ENCODE measurements around the gene KCNMA1.
"Not testable (repeated sequence)": the region's sequence is repeated elsewhere in the genome, so short reads cannot be mapped to it uniquely, and the experiment has no call there.

KCNMA1 gene

GRCh38 chr10:77387701-77388100 lies 249.9 kb downstream of the KCNMA1 start:
- H3K14ac ChIP-seq (ENCODE audit: low read length in 2 of 2); H3K4ac ChIP-seq (ENCODE audit: low read depth in 1 of 2, low read length in 2 of 2); H2BK12ac ChIP-seq (ENCODE audit: low read length in 2 of 2); H2BK5ac ChIP-seq (ENCODE audit: low read depth, low read length, poor library complexity, severe bottlenecking); H2BK15ac ChIP-seq (ENCODE audit: low read depth, poor library complexity, severe bottlenecking); H3K9ac ChIP-seq (ENCODE audit: low read length); H3K4me2 ChIP-seq (ENCODE audit: low read length, poor library complexity, severe bottlenecking); H4K8ac ChIP-seq (ENCODE audit: low read length); H2AK5ac ChIP-seq (ENCODE audit: low read length, severe bottlenecking); DNase-seq; H3K23ac ChIP-seq (ENCODE audit: low read length in 2 of 2); H3K36me3 ChIP-seq (ENCODE audit: control insufficient read depth in 1 of 2, insufficient read depth in 2 of 2, low read depth in 1 of 2, low read length in 2 of 2); H4K91ac ChIP-seq (ENCODE audit: low read length); H2BK120ac ChIP-seq (ENCODE audit: low read depth, low read length); H3K4me3 ChIP-seq (ENCODE audit: insufficient read depth in 1 of 2, low read depth in 1 of 2, low read length in 2 of 2); H2AFZ ChIP-seq (ENCODE audit: low read depth, low read length); H3K9me3 ChIP-seq (ENCODE audit: control insufficient read depth, low read length); H3K27me3 ChIP-seq (ENCODE audit: control insufficient read depth in 1 of 2, insufficient read depth in 1 of 2, low read length in 2 of 2); H3K27ac ChIP-seq (ENCODE audit: low read length, poor library complexity, severe bottlenecking): not testable (repeated sequence)
- Histone ChIP-seq H3K4me1 (ENCODE audit: control insufficient read depth, insufficient read depth, low read depth, low read length) (peaks cover 19% of the 10 kb centered on the region), H3K18ac (ENCODE audit: low read depth in 1 of 2, low read length in 2 of 2) (peak overlapping the region in 1 of 2 experiments; percentile 12), H3K79me1 (replicated peaks; ENCODE audit: low read length, poor library complexity, severe bottlenecking) (peaks cover 11% of the 10 kb centered on the region)
- 90% methylated on average over 2 of the region's 2 CpGs for WGBS

GRCh38 chr10:77387247-77387646 lies 250.4 kb downstream of the KCNMA1 start:
- H2AFZ ChIP-seq (ENCODE audit: low read depth, low read length): no peak overlapping the region
- no peak overlapping the region for H2BK120ac ChIP-seq (ENCODE audit: low read depth, low read length)
- peaks cover 15% of the 10 kb centered on the region for H3K4me1 ChIP-seq (ENCODE audit: control insufficient read depth, insufficient read depth, low read depth, low read length)
- peak overlapping the region in 1 of 2 experiments; percentile 29 for H3K18ac ChIP-seq (ENCODE audit: low read depth in 1 of 2, low read length in 2 of 2)
- no peaks in the 10 kb centered on the region for H3K36me3 ChIP-seq (ENCODE audit: control insufficient read depth in 1 of 2, insufficient read depth in 2 of 2, low read depth in 1 of 2, low read length in 2 of 2)
- H3K4me3 ChIP-seq (ENCODE audit: insufficient read depth in 1 of 2, low read depth in 1 of 2, low read length in 2 of 2): no peak overlapping the region
- DNase-seq: no peak
- peak overlapping the region; percentile 51 for H3K27ac ChIP-seq (ENCODE audit: low read length, poor library complexity, severe bottlenecking)
- peak overlapping the region; percentile 36 for H2AK5ac ChIP-seq (ENCODE audit: low read length, severe bottlenecking)
- no peak overlapping the region for H3K4me2 ChIP-seq (ENCODE audit: low read length, poor library complexity, severe bottlenecking)
- no peak overlapping the region for H4K91ac ChIP-seq (ENCODE audit: low read length)
- H2BK5ac ChIP-seq (ENCODE audit: low read depth, low read length, poor library complexity, severe bottlenecking): no peak overlapping the region
- H3K27me3 ChIP-seq (ENCODE audit: control insufficient read depth in 1 of 2, insufficient read depth in 1 of 2, low read length in 2 of 2): no peaks in the 10 kb centered on the region
- H3K9me3 ChIP-seq (ENCODE audit: control insufficient read depth, low read length): no peaks in the 10 kb centered on the region
- no peak overlapping the region for H4K8ac ChIP-seq (ENCODE audit: low read length)
- H3K79me1 ChIP-seq (replicated peaks; ENCODE audit: low read length, poor library complexity, severe bottlenecking): peaks cover 11% of the 10 kb centered on the region
- peak overlapping the region; percentile 66 for H3K9ac ChIP-seq (ENCODE audit: low read length)
- H2BK15ac ChIP-seq (ENCODE audit: low read depth, poor library complexity, severe bottlenecking): no peak overlapping the region
- H2BK12ac ChIP-seq (ENCODE audit: low read length in 2 of 2): no peak overlapping the region
- no peak overlapping the region for H3K23ac ChIP-seq (ENCODE audit: low read length in 2 of 2)
- no peak overlapping the region for H3K14ac ChIP-seq (ENCODE audit: low read length in 2 of 2)
- H3K4ac ChIP-seq (ENCODE audit: low read depth in 1 of 2, low read length in 2 of 2): peak overlapping the region in 1 of 2 experiments; percentile 46

- no peaks in the 10 kb centered on the region for H3K9me3 ChIP-seq (ENCODE audit: control insufficient read depth, low read length)
- peak overlapping the region in 1 of 2 experiments; percentile 29 for H3K18ac ChIP-seq (ENCODE audit: low read depth in 1 of 2, low read length in 2 of 2)
- peak overlapping the region in 1 of 2 experiments; percentile 43 for H2BK12ac ChIP-seq (ENCODE audit: low read length in 2 of 2)
- no peaks in the 10 kb centered on the region for H3K36me3 ChIP-seq (ENCODE audit: control insufficient read depth in 1 of 2, insufficient read depth in 2 of 2, low read depth in 1 of 2, low read length in 2 of 2)
- DNase-seq: peak; percentile 73
- H2BK5ac ChIP-seq (ENCODE audit: low read depth, low read length, poor library complexity, severe bottlenecking): peak overlapping the region; percentile 0
- H2BK120ac ChIP-seq (ENCODE audit: low read depth, low read length): no peak overlapping the region
- H2AFZ ChIP-seq (ENCODE audit: low read depth, low read length): no peak overlapping the region
- peaks cover 15% of the 10 kb centered on the region for H3K4me1 ChIP-seq (ENCODE audit: control insufficient read depth, insufficient read depth, low read depth, low read length)
- H3K4me3 ChIP-seq (ENCODE audit: insufficient read depth in 1 of 2, low read depth in 1 of 2, low read length in 2 of 2): peak overlapping the region in 1 of 2 experiments; percentile 48
- peak overlapping the region; percentile 79 for H4K8ac ChIP-seq (ENCODE audit: low read length)
- no peaks in the 10 kb centered on the region for H3K27me3 ChIP-seq (ENCODE audit: control insufficient read depth in 1 of 2, insufficient read depth in 1 of 2, low read length in 2 of 2)
- H3K14ac ChIP-seq (ENCODE audit: low read length in 2 of 2): no peak overlapping the region
- 0% methylated on average over 4 of the region's 5 CpGs for WGBS
- no peak overlapping the region for H2AK5ac ChIP-seq (ENCODE audit: low read length, severe bottlenecking)
- H3K27ac ChIP-seq (ENCODE audit: low read length, poor library complexity, severe bottlenecking): peak overlapping the region; percentile 51
- H3K79me1 ChIP-seq (replicated peaks; ENCODE audit: low read length, poor library complexity, severe bottlenecking): peaks cover 11% of the 10 kb centered on the region
- no peak overlapping the region for H3K4ac ChIP-seq (ENCODE audit: low read depth in 1 of 2, low read length in 2 of 2)
- no peak overlapping the region for H3K23ac ChIP-seq (ENCODE audit: low read length in 2 of 2)
- H3K9ac ChIP-seq (ENCODE audit: low read length): peak overlapping the region; percentile 66
- H3K4me2 ChIP-seq (ENCODE audit: low read length, poor library complexity, severe bottlenecking): no peak overlapping the region
- H4K91ac ChIP-seq (ENCODE audit: low read length): no peak overlapping the region
- peak overlapping the region; percentile 55 for H2BK15ac ChIP-seq (ENCODE audit: low read depth, poor library complexity, severe bottlenecking)
Measured at GRCh38 chr10:77386838-77387237, 250.8 kb downstream of the KCNMA1 start.

- no peak overlapping the region for H4K91ac ChIP-seq (ENCODE audit: low read length)
- peak overlapping the region; percentile 0 for H2BK5ac ChIP-seq (ENCODE audit: low read depth, low read length, poor library complexity, severe bottlenecking)
- DNase-seq: no peak
- H3K4ac ChIP-seq (ENCODE audit: low read depth in 1 of 2, low read length in 2 of 2): peak overlapping the region; percentile 45 to 76
- H2BK12ac ChIP-seq (ENCODE audit: low read length in 2 of 2): no peak overlapping the region
- H3K4me3 ChIP-seq (ENCODE audit: insufficient read depth in 1 of 2, low read depth in 1 of 2, low read length in 2 of 2): no peak overlapping the region
- peak overlapping the region; percentile 86 for H4K8ac ChIP-seq (ENCODE audit: low read length)
- no peaks in the 10 kb centered on the region for H3K9me3 ChIP-seq (ENCODE audit: control insufficient read depth, low read length)
- H3K9ac ChIP-seq (ENCODE audit: low read length): peak overlapping the region; percentile 66
- peak overlapping the region in 1 of 2 experiments; percentile 48 for H3K18ac ChIP-seq (ENCODE audit: low read depth in 1 of 2, low read length in 2 of 2)
- no peaks in the 10 kb centered on the region for H3K36me3 ChIP-seq (ENCODE audit: control insufficient read depth in 1 of 2, insufficient read depth in 2 of 2, low read depth in 1 of 2, low read length in 2 of 2)
- peak overlapping the region; percentile 51 for H3K27ac ChIP-seq (ENCODE audit: low read length, poor library complexity, severe bottlenecking)
- no peaks in the 10 kb centered on the region for H3K27me3 ChIP-seq (ENCODE audit: control insufficient read depth in 1 of 2, insufficient read depth in 1 of 2, low read length in 2 of 2)
- no peak overlapping the region for H3K14ac ChIP-seq (ENCODE audit: low read length in 2 of 2)
- no peak overlapping the region for H2AFZ ChIP-seq (ENCODE audit: low read depth, low read length)
- no peak overlapping the region for H2BK120ac ChIP-seq (ENCODE audit: low read depth, low read length)
- 82% methylated on average over 4 of the region's 4 CpGs for WGBS
- no peak overlapping the region for H3K4me2 ChIP-seq (ENCODE audit: low read length, poor library complexity, severe bottlenecking)
- H3K79me1 ChIP-seq (replicated peaks; ENCODE audit: low read length, poor library complexity, severe bottlenecking): peaks cover 13% of the 10 kb centered on the region
- no peak overlapping the region for H2BK15ac ChIP-seq (ENCODE audit: low read depth, poor library complexity, severe bottlenecking)
- H3K23ac ChIP-seq (ENCODE audit: low read length in 2 of 2): no peak overlapping the region
- H3K4me1 ChIP-seq (ENCODE audit: control insufficient read depth, insufficient read depth, low read depth, low read length): peaks cover 13% of the 10 kb centered on the region
- peak overlapping the region; percentile 80 for H2AK5ac ChIP-seq (ENCODE audit: low read length, severe bottlenecking)
Measured at GRCh38 chr10:77386365-77386764, 251.2 kb downstream of the KCNMA1 start.

Data from mesenchymal stem cell (in vitro differentiated cells and primary cell).